SK-N-SH treated with all-trans-retinoic acid at 6 μM for 48 hours (cell line): ENCODE measurements around the gene ZNF792.
A peak's percentile ranks its signal among the peaks of the same experiment; 100 is the strongest.

Experiments
- ATAC-seq: fragments of 200-7000 bp; cut with Tn5 transposase; 3 replicates; pipeline ENCODE4 v1.9.1; 2020; ENCODE audit warnings: mild to moderate bottlenecking, moderate library complexity
- BACH2 ChIP-seq: fragments of 250-450 bp; sonication (Bioruptor Pico); IDR thresholded peaks from 2 replicates; pipeline ENCODE4 v1.9.0; 2021; ENCODE audit warnings: mild to moderate bottlenecking, borderline replicate concordance
- CREB5 ChIP-seq: fragments of 250-450 bp; sonication (Bioruptor Pico); IDR thresholded peaks from 2 replicates; pipeline ENCODE4 v1.5.1; 2020; ENCODE audit warnings: low read depth, mild to moderate bottlenecking, moderate library complexity
- CSRNP3 ChIP-seq: fragments of 250-450 bp; sonication (Bioruptor Pico); IDR thresholded peaks from 2 replicates; pipeline ENCODE4 v1.5.1; 2021; ENCODE audit warnings: mild to moderate bottlenecking, moderate library complexity
- ESRRG ChIP-seq: fragments of 250-450 bp; sonication (Bioruptor Pico); IDR thresholded peaks from 2 replicates; pipeline ENCODE4 v1.6.1; 2021; ENCODE audit warnings: mild to moderate bottlenecking
- GLIS3 ChIP-seq: fragments of 250-450 bp; sonication (Bioruptor Pico); IDR thresholded peaks from 2 replicates; pipeline ENCODE4 v1.5.0; 2020; ENCODE audit warnings: mild to moderate bottlenecking, moderate library complexity
- ISL1 ChIP-seq: fragments of 250-450 bp; sonication (Bioruptor Pico); IDR thresholded peaks from 2 replicates; pipeline ENCODE4 v2.1.2; 2022; ENCODE audit warnings: mild to moderate bottlenecking, moderate library complexity
- OSR1 ChIP-seq: fragments of 250-450 bp; sonication (Bioruptor Pico); IDR thresholded peaks from 2 replicates; pipeline ENCODE4 v1.8.0; 2022; ENCODE audit warnings: moderate library complexity, mild to moderate bottlenecking, inconsistent platforms
- PPARA ChIP-seq: fragments of 250-450 bp; sonication (Bioruptor Pico); IDR thresholded peaks from 2 replicates; pipeline ENCODE4 v1.5.0; 2020; ENCODE audit warnings: mild to moderate bottlenecking, borderline replicate concordance
- RARB ChIP-seq: fragments of 250-450 bp; sonication (Bioruptor Pico); IDR thresholded peaks from 2 replicates; pipeline ENCODE4 v1.8.0; 2021; ENCODE audit warnings: mild to moderate bottlenecking, moderate library complexity
- SNAI2 ChIP-seq: fragments of 250-450 bp; sonication (Bioruptor Pico); IDR thresholded peaks from 2 replicates; pipeline ENCODE4 v1.5.0; 2020; ENCODE audit warnings: mild to moderate bottlenecking, moderate library complexity
- TCF4 ChIP-seq: fragments of 250-450 bp; sonication (Bioruptor Pico); IDR thresholded peaks from 2 replicates; pipeline ENCODE4 v1.8.0; 2021; ENCODE audit warnings: mild to moderate bottlenecking, moderate library complexity, borderline replicate concordance
- ZC3H10 ChIP-seq: fragments of 250-450 bp; sonication (Bioruptor Pico); IDR thresholded peaks from 2 replicates; pipeline ENCODE4 v1.5.1; 2021; ENCODE audit warnings: mild to moderate bottlenecking, moderate library complexity
- ZFP3 ChIP-seq: fragments of 250-450 bp; sonication (Bioruptor Pico); IDR thresholded peaks from 2 replicates; pipeline ENCODE4 v1.5.0; 2020; ENCODE audit warnings: mild to moderate bottlenecking, moderate library complexity
- ZFP30 ChIP-seq: fragments of 450-650 bp; formaldehyde crosslinking; IDR thresholded peaks from 2 replicates; pipeline ENCODE4 v1.5.0; 2022; ENCODE audit warnings: mild to moderate bottlenecking, moderate library complexity
- ZNF565 ChIP-seq: fragments of 450-650 bp; formaldehyde crosslinking; conservative IDR thresholded peaks from 2 replicates; pipeline ENCODE4 v1.5.0; 2020; ENCODE audit warnings: low read depth, mild to moderate bottlenecking, moderate library complexity
- ZNF70 ChIP-seq: fragments of 450-650 bp; formaldehyde crosslinking; IDR thresholded peaks from 2 replicates; pipeline ENCODE4 v1.5.0; 2020; ENCODE audit warnings: mild to moderate bottlenecking, moderate library complexity
- TF ChIP-seq, protein P1 (sequence below): fragments of 250-450 bp; sonication (Bioruptor Pico); IDR thresholded peaks from 2 replicates; pipeline ENCODE4 v1.8.0; 2020; ENCODE audit warnings: mild to moderate bottlenecking, moderate library complexity, borderline replicate concordance
- TF ChIP-seq, protein P2 (sequence below): fragments of 250-450 bp; sonication (Bioruptor Pico); IDR thresholded peaks from 2 replicates; pipeline ENCODE4 v1.5.0; 2020; ENCODE audit warnings: mild to moderate bottlenecking, moderate library complexity
- TF ChIP-seq, protein P3 (sequence below): fragments of 250-450 bp; sonication (Bioruptor Pico); IDR thresholded peaks from 2 replicates; pipeline ENCODE4 v1.8.0; 2021; ENCODE audit warnings: low read depth, mild to moderate bottlenecking, moderate library complexity, borderline replicate concordance

ZNF792 gene

DNA sequence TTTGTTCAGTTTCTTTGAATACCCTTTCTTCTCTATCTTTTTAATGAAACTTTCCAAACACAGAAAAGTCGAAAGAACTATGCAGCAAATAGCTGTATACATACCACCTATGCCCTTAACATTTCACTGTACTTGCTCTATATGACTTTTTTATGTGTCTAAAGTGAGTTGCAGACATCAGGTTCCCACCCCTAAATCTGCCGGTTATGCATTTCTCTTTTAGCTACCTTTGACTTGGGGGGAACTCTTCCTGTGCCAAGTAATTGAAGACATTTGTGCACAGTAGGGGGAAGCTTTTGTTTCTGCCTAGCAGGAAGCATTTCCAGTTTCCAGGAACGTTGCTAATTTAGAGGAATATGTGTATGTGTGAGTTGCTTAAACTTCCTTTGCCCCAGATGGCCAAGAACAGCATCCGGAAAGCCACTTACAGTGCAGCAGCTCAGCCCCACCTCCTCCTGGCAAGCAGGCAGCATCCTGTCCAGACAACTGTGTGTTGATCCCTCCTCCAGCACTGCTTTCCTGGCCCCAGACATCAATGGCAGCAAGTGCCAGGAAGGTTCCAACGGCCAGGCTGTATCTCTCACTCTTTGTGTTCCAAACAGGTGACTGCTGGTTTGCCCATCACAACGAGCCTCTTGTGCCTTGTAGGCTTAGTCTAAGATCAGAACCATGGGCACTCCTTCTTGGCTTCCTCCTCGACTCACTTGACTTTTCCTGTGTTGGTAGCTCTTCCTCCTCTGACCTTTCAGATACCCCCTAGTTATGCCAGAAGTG is 21.4 kb upstream of the ZNF792 start:
- peak; percentile 40; the same call in 2 of the 3 replicates for ATAC-seq
- no peak for TF ChIP-seq ZNF70 (CRISPR knock-in tag)
- TF ChIP-seq BACH2 (CRISPR knock-in tag): no peak
- TF ChIP-seq ISL1 (CRISPR knock-in tag): no peak
- no peak for TF ChIP-seq OSR1 (CRISPR knock-in tag)
- TF ChIP-seq RARB (CRISPR knock-in tag): no peak
- no peak for TF ChIP-seq PPARA (CRISPR knock-in tag)
- TF ChIP-seq CREB5 (CRISPR knock-in tag): no peak
- TF ChIP-seq, protein P1, sequence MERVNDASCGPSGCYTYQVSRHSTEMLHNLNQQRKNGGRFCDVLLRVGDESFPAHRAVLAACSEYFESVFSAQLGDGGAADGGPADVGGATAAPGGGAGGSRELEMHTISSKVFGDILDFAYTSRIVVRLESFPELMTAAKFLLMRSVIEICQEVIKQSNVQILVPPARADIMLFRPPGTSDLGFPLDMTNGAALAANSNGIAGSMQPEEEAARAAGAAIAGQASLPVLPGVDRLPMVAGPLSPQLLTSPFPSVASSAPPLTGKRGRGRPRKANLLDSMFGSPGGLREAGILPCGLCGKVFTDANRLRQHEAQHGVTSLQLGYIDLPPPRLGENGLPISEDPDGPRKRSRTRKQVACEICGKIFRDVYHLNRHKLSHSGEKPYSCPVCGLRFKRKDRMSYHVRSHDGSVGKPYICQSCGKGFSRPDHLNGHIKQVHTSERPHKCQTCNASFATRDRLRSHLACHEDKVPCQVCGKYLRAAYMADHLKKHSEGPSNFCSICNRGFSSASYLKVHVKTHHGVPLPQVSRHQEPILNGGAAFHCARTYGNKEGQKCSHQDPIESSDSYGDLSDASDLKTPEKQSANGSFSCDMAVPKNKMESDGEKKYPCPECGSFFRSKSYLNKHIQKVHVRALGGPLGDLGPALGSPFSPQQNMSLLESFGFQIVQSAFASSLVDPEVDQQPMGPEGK (CRISPR knock-in tag): no peak
- no peak for TF ChIP-seq ZFP30 (CRISPR knock-in tag)
- no peak for TF ChIP-seq CSRNP3 (CRISPR knock-in tag)
- no peak for TF ChIP-seq ESRRG (CRISPR knock-in tag)
- TF ChIP-seq, protein P2, sequence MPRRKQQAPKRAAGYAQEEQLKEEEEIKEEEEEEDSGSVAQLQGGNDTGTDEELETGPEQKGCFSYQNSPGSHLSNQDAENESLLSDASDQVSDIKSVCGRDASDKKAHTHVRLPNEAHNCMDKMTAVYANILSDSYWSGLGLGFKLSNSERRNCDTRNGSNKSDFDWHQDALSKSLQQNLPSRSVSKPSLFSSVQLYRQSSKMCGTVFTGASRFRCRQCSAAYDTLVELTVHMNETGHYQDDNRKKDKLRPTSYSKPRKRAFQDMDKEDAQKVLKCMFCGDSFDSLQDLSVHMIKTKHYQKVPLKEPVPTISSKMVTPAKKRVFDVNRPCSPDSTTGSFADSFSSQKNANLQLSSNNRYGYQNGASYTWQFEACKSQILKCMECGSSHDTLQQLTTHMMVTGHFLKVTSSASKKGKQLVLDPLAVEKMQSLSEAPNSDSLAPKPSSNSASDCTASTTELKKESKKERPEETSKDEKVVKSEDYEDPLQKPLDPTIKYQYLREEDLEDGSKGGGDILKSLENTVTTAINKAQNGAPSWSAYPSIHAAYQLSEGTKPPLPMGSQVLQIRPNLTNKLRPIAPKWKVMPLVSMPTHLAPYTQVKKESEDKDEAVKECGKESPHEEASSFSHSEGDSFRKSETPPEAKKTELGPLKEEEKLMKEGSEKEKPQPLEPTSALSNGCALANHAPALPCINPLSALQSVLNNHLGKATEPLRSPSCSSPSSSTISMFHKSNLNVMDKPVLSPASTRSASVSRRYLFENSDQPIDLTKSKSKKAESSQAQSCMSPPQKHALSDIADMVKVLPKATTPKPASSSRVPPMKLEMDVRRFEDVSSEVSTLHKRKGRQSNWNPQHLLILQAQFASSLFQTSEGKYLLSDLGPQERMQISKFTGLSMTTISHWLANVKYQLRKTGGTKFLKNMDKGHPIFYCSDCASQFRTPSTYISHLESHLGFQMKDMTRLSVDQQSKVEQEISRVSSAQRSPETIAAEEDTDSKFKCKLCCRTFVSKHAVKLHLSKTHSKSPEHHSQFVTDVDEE (CRISPR knock-in tag): no peak
- TF ChIP-seq ZNF565 (CRISPR knock-in tag): no peak
- TF ChIP-seq SNAI2: no peak
- TF ChIP-seq, protein P3, sequence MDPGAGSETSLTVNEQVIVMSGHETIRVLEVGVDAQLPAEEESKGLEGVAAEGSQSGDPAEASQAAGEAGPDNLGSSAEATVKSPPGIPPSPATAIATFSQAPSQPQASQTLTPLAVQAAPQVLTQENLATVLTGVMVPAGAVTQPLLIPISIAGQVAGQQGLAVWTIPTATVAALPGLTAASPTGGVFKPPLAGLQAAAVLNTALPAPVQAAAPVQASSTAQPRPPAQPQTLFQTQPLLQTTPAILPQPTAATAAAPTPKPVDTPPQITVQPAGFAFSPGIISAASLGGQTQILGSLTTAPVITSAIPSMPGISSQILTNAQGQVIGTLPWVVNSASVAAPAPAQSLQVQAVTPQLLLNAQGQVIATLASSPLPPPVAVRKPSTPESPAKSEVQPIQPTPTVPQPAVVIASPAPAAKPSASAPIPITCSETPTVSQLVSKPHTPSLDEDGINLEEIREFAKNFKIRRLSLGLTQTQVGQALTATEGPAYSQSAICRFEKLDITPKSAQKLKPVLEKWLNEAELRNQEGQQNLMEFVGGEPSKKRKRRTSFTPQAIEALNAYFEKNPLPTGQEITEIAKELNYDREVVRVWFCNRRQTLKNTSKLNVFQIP (CRISPR knock-in tag): no peak
- no peak for TF ChIP-seq GLIS3 (CRISPR knock-in tag)
- TF ChIP-seq, all 23 proteins: peak for 0

GRCh38 chr19:34984287-34984686 is 20.3 kb upstream of the ZNF792 start:
- no peak for TF ChIP-seq TCF4 (CRISPR knock-in tag)
- no peak for TF ChIP-seq CSRNP3 (CRISPR knock-in tag)
- no peak for TF ChIP-seq GLIS3 (CRISPR knock-in tag)
- TF ChIP-seq, protein P2 (CRISPR knock-in tag): no peak
- no peak for TF ChIP-seq ZC3H10
- TF ChIP-seq ZFP30 (CRISPR knock-in tag): no peak
- TF ChIP-seq ZNF70 (CRISPR knock-in tag): no peak
- no peak for TF ChIP-seq ZFP3 (CRISPR knock-in tag)
- TF ChIP-seq BACH2 (CRISPR knock-in tag): no peak
- ATAC-seq: no peak
